ENCODE results near the gene TIMELESS. TPM values are rescaled to one million over a fixed set of nuclear protein-coding genes. Genes with fewer than 3 reads are reported as not detected.
"Not testable (repeated sequence)": the region's sequence is repeated elsewhere in the genome, so short reads cannot be mapped to it uniquely, and the experiment has no call there.

TIMELESS gene
- total RNA-seq = 10.6 TPM
- long read RNA-seq, full-length matches to known transcripts = 9 of 24 reads
- long read RNA-seq, partial matches to known transcripts = 9 of 24 reads
- long read RNA-seq, other reads (novel, unspliced or antisense) = 6 of 24 reads

DNA sequence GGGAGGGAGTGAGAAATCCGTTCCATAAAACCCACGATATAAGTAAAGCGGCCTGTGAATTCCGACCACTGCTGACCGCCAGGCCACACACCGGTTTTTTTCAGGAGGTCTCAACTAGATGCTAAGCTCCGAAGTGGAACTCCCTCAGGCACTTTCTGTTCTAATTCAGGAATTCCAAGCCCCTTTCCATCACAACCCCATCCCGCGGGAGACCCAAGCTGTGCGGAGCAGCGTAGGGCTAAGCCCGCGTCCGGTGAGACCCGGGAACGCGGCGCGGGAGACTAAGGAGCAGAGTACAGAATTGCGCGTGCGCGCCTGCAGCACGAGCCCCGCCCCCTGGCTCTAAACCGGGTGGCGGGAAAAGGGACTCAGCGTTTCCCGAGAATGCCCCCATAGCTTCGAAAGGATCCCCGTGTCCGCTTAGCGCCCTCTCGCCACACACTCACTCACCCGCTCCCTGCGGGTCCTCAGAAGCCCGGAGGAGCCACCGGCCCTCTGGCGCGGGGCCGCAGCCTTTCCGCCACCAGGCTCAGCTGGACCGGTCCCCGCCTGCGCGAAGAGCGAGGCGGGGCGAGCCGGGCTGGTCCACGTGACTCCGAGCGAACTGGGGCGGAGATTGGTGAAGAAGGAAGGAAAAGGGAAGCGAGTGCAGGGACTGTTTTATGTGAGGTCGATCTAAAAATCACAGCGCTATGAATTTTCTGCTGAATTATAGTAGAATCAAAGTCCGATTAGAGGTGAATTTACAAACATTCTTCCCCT, at the start of gene TIMELESS:
Gene TIMELESS, minus strand, starts transcription at position 567 of the 762 bp plus-strand sequence. CDS start 15,256 bp downstream, outside the sequence.
- intact Hi-C loops (cut with DNase I) = no loop called here
- H3K36me3 ChIP-seq = no peaks in the 10 kb centered on the region
- DNase-seq = peak; percentile 92
- no peaks in the 10 kb centered on the region for H3K9me3 ChIP-seq
- TF ChIP-seq, protein P1, sequence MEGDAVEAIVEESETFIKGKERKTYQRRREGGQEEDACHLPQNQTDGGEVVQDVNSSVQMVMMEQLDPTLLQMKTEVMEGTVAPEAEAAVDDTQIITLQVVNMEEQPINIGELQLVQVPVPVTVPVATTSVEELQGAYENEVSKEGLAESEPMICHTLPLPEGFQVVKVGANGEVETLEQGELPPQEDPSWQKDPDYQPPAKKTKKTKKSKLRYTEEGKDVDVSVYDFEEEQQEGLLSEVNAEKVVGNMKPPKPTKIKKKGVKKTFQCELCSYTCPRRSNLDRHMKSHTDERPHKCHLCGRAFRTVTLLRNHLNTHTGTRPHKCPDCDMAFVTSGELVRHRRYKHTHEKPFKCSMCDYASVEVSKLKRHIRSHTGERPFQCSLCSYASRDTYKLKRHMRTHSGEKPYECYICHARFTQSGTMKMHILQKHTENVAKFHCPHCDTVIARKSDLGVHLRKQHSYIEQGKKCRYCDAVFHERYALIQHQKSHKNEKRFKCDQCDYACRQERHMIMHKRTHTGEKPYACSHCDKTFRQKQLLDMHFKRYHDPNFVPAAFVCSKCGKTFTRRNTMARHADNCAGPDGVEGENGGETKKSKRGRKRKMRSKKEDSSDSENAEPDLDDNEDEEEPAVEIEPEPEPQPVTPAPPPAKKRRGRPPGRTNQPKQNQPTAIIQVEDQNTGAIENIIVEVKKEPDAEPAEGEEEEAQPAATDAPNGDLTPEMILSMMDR (IDR thresholded peaks at IDR 0.05) = no peak
- no peaks in the 10 kb centered on the region for H3K27me3 ChIP-seq (ENCODE audit: low read depth)
- peaks cover 12% of the 10 kb centered on the region for H3K4me1 ChIP-seq
- H3K4me3 ChIP-seq = peak within 1 kb of the TSS; percentile 79
- peak; percentile 98 to 99 for ATAC-seq
- peak within 1 kb of the TSS; percentile 87 for H3K27ac ChIP-seq

DNA sequence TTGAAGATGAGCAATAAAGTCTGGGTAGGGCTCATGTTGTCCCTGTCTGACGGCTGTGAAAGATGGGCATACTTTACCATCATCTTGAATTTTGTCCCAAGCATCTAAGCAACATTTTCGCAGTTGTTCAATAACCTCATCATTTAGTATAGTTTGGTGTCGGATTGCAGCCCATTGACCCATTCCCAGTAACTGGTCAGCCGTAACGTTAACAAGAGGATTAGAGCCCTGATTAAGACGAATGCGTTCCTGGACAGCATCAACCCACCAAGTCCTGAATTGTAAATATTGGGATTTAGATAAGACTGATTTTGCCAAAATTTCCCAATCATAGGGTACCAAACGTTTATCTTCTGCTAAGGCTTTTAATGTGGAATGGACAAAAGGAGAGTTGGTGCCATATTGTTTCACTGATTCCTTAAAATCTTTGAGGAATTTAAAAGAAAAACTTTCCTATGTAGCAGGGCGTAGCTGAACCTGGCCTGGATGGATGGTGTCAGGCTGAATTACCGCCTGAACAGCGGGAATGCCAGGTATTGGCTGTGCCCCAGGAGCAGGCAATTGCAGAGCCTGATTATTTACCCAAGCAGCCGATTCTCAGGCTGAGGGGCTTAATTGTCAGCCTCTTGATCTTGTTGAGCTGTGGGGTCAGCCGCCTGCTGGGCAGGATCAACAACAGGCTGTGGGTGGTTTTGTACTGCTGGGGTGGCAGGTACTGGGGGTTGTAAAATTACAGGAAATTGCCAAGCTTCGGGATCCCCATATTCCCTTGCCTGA, 49.1 kb upstream of the TIMELESS start:
- H3K27me3 ChIP-seq (ENCODE audit: low read depth); DNase-seq; H3K4me3 ChIP-seq; H3K9me3 ChIP-seq; ATAC-seq; intact Hi-C loops (cut with DNase I); H3K4me1 ChIP-seq; H3K27ac ChIP-seq; H3K36me3 ChIP-seq: not testable (repeated sequence)

- H3K27me3 ChIP-seq (ENCODE audit: low read depth); H3K4me3 ChIP-seq; H3K9me3 ChIP-seq; ATAC-seq; intact Hi-C loops (cut with DNase I); H3K27ac ChIP-seq; H3K36me3 ChIP-seq; H3K4me1 ChIP-seq: not testable (repeated sequence)
- DNase-seq = peak; percentile 62
- TF ChIP-seq, protein P1 (IDR thresholded peaks at IDR 0.05) = peak; percentile 38
These were observed 47.5 kb upstream of the TIMELESS start for GRCh38 chr12:56496704-56497103.

GRCh38 chr12:56494481-56494880, 45.3 kb upstream of the TIMELESS start:
- intact Hi-C loops (cut with DNase I); H3K27ac ChIP-seq; DNase-seq; H3K4me1 ChIP-seq; H3K36me3 ChIP-seq; H3K4me3 ChIP-seq; H3K9me3 ChIP-seq; H3K27me3 ChIP-seq (ENCODE audit: low read depth); ATAC-seq: not testable (repeated sequence)

GRCh38 chr12:56494106-56494415, 44.8 kb upstream of the TIMELESS start:
- DNase-seq; H3K4me3 ChIP-seq; intact Hi-C loops (cut with DNase I); H3K4me1 ChIP-seq; H3K9me3 ChIP-seq; H3K27ac ChIP-seq; H3K27me3 ChIP-seq (ENCODE audit: low read depth); ATAC-seq; H3K36me3 ChIP-seq: not testable (repeated sequence)

GRCh38 chr12:56493409-56494105, 44.3 kb upstream of the TIMELESS start:
- H3K4me3 ChIP-seq; intact Hi-C loops (cut with DNase I); H3K9me3 ChIP-seq; H3K36me3 ChIP-seq; ATAC-seq; DNase-seq; H3K4me1 ChIP-seq; H3K27ac ChIP-seq; H3K27me3 ChIP-seq (ENCODE audit: low read depth): not testable (repeated sequence)

DNA sequence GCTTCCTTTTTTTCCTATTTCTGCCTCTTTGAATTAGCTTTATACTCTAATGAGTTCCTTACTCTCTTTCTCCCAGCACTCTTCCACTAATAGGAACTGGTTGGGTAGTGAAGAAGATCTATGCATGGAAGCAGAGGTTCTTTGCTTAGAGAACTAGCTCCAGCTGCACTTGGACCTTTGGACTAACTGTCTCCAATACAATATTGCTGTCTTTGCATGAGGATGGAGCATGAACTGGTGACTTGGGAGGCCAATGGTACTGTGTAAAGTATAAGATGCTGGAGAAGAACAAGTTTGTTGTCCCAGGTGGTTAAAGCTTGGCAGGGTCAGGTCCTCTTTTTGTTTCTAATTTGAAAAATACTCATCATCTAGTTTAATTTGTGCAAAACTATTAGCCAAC, 41.1 kb upstream of the TIMELESS start:
- TF ChIP-seq, protein P1 (IDR thresholded peaks at IDR 0.05) = no peak
- no peaks in the 10 kb centered on the region for H3K9me3 ChIP-seq
- DNase-seq = no peak
- H3K27me3 ChIP-seq (ENCODE audit: low read depth) = no peaks in the 10 kb centered on the region
- no peak overlapping the region for H3K27ac ChIP-seq
- intact Hi-C loops (cut with DNase I) = no loop called here
- peaks cover 18% of the 10 kb centered on the region for H3K4me1 ChIP-seq
- H3K36me3 ChIP-seq = no peaks in the 10 kb centered on the region
- H3K4me3 ChIP-seq = no peak overlapping the region
- ATAC-seq = no peak
